NOMO-1 (cell line): ENCODE data around the gene MBD2.
"Not testable (repeated sequence)": the region's sequence is repeated elsewhere in the genome, so short reads cannot be mapped to it uniquely, and the experiment has no call there.

Experiments
- DNase-seq, 2 experiments: peaks; one replicate each; lab custom pipeline; 2025; ENCODE audit not compliant: unreplicated experiment in 2 of 2; lab: John Stamatoyannopoulos, UW

The MBD2 gene

GRCh38 chr18:54155412-54155811, 69.1 kb downstream of the MBD2 start:
- no peak for DNase-seq

- DNase-seq, result no peak
Observed at GRCh38 chr18:54154231-54154630, 70.2 kb downstream of the MBD2 start.

- no peak for DNase-seq
Observed at GRCh38 chr18:54151376-54151775, 73.1 kb downstream of the MBD2 start.

- DNase-seq, result no peak
Observed at GRCh38 chr18:54150226-54150625, 74.2 kb downstream of the MBD2 start.

GRCh38 chr18:54149078-54149697, 75.3 kb downstream of the MBD2 start:
- no peak for DNase-seq

GRCh38 chr18:54148678-54149077, 75.8 kb downstream of the MBD2 start:
- no peak for DNase-seq

- no peak for DNase-seq
Observed at GRCh38 chr18:54148151-54148550, 76.3 kb downstream of the MBD2 start.

GRCh38 chr18:54147439-54147838, 77.0 kb downstream of the MBD2 start:
- DNase-seq, result no peak

GRCh38 chr18:54141041-54141608, 83.3 kb downstream of the MBD2 start:
- DNase-seq, result no peak

- DNase-seq, result no peak
Observed at GRCh38 chr18:54140641-54141040, 83.8 kb downstream of the MBD2 start.

- DNase-seq, result no peak
Observed at GRCh38 chr18:54135216-54135615, 89.3 kb downstream of the MBD2 start.

- DNase-seq, result no peak
Observed at GRCh38 chr18:54134053-54134452, 90.4 kb downstream of the MBD2 start.

- DNase-seq, result no peak
Observed at GRCh38 chr18:54130631-54131030, 93.8 kb downstream of the MBD2 start.

- DNase-seq, result no peak
Observed at GRCh38 chr18:54130177-54130576, 94.3 kb downstream of the MBD2 start.

- no peak for DNase-seq
Observed at GRCh38 chr18:54129448-54130067, 94.9 kb downstream of the MBD2 start.

- DNase-seq, result peak; percentile 53 to 69
Observed at GRCh38 chr18:54127759-54128378, 96.6 kb downstream of the MBD2 start.

- no peak for DNase-seq
Observed at GRCh38 chr18:54125429-54125828, 99.0 kb downstream of the MBD2 start.

GRCh38 chr18:54123720-54124440, 100.6 kb downstream of the MBD2 start:
- not testable (repeated sequence) for DNase-seq

- DNase-seq, result peak; percentile 48 to 79
Observed at GRCh38 chr18:54119524-54120019, 104.9 kb downstream of the MBD2 start.

GRCh38 chr18:54117853-54118773, 106.4 kb downstream of the MBD2 start:
- no peak for DNase-seq
